GM21367 (cell line): ENCODE results near the gene MLC1.

ENCODE experiments used
- ATAC-seq: cut with Tn5 transposase; IDR thresholded peaks from one replicate; pipeline ENCODE4 v1.9.1; 2021; ENCODE audit not compliant: unreplicated experiment

MLC1 gene

DNA sequence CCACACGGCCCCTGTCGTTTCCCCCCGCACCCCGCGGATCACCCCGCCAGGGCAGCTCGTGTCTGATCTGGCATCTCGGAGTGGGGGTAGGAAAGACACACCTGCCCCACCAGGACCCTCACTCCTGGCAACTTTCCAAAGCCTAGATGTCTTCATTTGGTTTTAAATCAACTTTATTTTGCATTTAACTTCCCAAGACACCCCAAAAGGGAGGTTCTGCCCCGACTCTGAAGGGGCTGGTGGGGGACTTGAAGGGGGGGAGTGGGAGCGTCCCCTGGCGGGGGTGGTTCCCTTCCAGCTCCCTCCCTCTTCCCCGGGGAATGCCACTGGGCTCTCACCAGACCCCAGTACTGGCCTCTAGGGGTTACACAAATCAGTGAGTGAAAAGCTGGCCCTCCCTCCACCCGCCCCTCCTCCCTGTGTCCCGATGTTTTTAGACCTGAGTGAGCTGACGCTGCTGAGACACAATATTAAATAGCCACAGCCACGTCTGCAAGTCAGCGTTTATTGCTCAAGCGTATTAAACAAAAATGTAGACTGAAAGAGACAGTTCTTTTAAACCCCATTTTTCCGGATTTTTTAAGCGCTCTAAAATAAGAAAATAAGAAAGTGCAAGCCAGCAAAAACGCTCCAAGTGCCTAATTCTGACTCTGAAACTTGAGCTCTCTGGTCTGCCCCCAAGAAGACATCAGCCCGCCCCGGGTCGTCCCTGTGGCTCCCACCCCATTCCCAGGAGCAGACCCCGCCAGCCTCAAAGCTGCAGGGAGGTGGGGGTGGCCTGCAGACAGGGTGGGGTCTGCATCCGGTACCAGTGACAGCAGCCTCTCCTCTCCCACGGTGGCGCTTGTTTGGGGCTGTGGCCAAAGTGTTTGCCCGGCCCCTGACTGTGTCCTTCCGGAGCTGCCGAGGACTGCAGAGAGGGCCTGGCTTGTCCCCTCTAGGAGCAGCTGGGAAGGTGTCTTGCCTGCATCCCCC, 26.0 kb downstream of the MLC1 start:
- no peak for ATAC-seq

DNA sequence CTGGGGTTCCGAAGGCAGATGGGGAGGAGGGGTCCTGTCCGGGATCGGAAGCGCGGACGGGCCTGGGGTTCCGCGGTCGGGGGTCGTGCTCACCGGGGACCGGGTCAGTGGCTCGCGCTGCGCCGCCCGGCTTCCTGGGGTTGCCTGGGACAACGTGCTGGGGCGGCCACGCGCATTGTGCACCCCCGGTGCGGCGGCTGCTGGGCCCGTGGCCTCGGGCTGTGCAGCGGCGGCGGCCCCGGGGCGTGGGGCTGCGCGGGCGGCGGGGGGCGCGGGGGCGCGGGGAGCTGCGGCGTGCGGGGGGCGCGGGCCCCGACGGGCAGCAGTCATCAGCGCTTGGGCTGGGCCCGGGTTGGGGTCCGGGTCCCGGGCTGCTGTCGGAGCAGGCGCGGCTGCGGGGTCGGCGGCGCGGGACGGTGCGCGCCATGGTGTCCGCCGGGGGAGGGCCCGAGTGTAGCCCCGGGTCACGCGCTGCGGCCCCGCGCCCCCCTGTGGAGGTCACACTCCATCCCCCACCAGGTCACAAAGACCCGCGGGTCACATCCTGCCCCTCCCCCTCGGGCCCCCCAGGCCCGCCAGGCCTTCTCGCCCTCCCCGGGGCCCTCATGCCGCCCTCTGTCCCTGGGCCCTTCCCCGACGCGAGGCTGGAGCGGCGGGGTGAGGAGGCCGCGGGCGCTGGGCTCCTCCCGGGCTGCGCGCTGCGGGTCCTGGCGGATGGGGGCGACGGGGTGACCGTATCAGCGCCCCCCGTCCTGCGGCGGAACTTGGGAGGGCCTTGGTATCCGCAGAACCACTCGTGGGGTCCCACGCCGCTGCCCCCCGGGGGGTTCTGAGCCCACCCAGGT, 26.9 kb downstream of the MLC1 start, which contains the start of gene TTLL8:
TSS of gene TTLL8 (minus strand) at position 238 of the 845 bp plus-strand sequence.
- no peak for ATAC-seq

DNA sequence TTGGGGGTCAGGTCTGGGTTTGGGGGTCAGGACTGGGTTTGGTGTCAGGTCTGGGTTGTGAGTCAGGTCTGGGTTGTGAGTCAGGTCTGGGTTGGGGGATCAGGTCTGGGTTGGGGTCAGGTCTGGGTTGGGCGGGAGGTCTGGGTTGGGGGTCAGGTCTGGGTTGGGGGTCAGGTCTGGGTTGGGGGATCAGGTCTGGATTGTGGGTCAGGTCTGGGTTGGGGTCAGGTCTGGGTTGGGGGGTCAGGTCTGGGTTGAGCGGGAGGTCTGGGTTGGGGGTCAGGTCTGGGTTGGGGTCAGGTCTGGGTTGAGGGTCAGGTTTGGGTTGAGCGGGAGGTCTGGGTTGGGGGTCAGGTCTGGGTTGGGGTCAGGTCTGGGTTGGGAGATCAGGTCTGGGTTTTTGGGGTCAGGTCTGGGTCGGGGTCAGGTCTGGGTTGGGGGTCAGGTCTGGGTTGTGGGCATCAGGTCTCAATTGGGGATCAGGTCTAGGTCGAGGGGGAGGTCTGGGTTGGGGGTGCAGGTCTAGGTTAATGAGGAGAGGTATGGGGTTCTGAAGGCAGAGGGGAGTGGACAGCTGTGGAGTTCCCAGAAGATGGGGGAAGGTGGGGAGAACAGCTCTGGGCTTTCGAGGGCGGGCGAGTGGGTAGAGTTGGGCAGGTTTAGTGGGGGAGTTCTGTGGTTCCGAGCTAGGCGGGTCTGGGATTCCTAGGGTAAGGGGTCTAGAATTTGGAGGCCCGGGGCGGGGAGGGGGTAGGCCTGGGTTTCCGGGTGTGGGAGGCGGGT, 27.8 kb downstream of the MLC1 start:
- ATAC-seq: no peak

DNA sequence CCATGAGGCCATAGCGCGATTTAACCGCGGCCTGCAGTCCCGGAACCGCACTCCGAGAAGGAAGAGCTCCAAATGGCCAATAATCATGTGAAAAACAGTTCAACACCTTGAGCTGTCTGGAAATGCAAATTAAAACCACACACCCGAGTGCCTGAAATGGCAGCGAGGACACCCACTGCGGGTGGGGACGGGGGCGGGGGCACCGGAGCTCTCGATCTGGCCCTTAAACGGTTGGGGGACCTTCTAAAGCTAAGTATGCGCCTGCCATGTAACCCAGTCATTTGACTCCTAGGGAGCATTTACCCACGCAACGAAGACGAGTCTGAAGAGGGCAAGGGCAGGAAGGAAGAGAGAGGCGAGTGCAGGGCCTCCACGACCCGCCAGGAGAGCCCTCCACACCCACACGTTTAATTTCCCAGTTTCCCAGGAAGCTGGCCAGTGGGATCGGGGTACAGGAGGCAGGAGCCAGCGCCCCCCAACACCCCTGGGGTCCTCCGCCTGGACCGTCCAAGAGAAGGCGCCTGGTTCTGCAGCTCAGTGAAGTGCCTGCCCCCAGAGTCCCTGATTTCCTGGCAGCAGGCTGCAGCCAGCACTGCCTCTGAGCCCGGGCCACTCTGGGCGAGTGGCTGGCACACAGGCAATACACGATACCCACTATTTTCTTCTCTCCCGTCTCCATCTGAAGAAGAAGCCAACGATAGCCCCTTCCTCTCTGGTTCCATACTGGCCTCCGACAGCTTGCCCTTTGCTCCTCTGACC, 28.8 kb downstream of the MLC1 start:
- no peak for ATAC-seq

DNA sequence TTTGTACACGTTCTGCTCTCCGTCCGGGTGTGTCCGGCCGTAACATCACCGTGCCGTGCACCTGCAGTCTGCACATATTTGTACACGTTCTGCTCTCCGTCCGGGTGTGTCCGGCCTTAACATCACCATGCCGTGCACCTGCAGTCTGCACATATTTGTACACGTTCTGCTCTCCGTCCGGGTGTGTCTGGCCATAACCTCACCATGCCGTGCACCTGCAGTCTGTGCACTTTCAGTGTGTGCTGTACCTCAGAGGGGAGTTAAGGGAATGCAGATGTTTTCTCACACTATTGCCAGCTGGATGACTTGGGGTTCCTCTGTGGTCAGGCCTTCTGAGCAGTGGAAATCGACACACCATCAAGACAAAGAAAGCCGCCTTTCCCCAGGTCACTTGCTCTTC, 31.4 kb downstream of the MLC1 start:
- ATAC-seq: no peak

DNA sequence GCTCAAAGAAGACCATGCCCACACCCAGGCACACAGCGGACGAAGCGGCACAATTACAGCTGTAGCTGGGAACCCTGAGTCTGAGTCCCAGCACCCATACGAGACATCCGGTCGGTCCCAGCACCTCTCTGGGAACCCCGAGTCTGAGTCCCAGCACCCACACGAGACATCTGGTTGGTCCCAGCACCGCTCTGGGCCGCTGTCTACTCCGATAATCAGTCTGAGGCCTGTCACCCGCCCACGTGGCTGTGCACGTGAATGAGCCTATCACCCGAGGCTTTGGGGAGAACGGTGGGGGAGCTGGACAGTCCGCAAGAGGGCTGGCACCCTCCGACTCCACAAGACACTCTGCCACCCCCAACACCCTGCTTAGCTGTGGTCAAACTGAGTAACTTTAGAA, 33.3 kb downstream of the MLC1 start:
- no peak for ATAC-seq

DNA sequence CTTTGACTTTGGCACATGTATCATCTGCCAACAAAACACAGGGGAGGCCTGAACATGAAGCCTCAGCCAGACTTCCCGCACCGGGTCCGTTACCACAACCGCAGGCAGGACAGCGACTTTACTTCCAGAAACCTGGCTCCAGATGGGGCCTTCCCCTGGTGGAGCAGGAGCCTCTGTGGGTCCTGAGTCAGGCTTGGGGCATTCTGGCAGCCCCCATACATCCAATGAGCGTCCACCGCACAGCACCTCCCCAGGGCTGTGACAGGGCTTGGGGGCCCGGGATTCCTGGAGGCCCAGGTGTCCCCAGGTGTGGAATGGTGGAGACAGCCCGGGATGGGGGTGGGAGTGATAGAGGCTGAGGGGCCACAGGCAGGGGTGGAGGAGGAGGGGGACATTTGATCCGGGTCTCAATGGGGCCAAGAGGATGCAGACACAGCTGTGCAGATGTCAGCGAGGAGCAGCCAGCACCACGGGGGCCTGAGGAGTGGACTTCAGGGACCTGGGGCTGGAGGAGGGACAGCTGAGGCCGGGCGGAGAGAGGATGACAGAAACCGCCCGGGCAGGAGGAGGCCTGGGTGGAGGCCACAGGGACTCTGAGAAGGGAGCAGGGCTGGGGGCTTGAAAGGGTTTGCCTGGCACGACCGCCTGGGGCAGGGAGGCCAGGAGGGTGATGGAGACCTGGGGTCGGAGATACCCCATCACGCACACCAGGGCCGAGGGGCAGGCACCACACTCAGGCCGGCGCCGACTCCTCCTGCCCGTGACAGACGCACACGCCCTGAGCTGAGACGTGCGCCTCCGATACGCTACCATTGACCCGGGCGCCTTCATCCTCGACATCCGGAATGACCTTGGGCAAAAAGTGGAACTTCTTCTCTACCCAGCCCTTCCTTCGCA, 35.7 kb downstream of the MLC1 start:
- ATAC-seq: no peak

DNA sequence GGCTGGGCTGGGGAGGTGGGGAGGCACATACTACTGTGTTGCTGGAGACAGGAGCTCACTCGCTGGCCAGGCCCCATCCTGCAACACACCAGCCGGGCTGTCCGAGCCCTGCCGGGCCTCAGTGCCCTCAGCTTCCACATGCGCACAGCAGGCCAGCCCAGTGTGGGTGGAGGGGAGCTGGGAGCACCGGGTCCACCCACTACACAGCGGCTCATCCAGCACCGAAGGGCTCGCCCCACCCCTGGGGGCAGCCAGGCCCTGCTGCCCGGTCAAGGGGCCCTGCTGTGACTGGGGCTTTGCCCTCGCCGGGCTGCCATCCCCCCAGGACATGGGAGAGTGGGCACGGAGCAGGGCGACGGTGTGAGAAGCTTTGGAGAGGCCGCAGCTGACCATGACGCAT, 36.4 kb downstream of the MLC1 start:
- ATAC-seq: no peak

DNA sequence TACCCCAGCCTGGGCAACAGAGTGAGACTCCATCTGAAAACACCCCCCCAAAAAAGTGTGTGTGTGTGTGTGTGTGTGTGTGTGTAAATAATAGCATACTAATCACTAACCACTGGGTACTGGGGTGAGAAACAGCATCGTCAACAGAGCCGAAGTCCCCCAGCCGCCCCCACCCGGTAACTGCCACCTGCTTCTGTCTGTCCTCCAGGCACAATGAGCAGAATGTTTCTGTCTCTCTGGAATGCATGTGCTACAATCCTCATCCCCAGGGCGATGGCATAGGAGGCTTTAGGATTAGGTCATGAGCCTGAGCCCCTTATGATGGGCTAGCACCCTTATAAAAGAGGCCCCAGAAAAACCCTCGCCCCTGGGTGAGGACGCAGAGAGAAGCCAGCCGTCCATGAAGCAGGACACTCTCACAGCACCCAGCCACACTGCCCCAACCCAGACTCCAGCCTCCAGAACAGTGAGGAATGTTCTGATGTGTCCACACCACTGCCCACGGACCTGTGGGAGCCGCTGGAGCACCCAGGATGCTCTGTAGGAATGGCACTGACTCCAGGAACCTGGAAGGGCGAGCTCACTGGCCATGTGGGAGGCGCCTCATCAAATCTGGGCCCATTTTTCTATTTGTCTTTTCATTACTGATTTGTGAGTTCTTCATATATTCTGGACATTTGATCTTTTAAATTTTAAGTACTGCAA, 37.0 kb downstream of the MLC1 start:
- ATAC-seq: no peak

DNA sequence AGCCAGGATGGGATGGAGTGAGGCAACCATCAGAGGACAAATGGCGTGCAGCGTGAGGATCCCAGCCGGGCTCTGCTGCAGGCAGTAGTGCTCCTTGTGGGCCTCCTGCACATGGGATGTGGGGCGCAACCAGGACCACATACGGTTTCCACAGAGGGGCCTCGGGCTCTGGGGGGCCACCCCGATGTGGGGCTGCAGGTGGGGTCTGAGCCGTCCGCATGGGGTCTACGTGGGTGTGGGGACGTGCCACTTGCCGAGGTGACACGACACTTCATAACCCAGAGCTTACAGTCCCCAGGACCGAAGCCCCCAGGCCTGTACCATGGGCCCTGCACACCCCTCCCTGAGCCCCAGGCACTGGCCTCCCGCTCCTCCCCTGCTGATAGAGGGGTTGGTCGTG, 37.9 kb downstream of the MLC1 start:
- no peak for ATAC-seq

DNA sequence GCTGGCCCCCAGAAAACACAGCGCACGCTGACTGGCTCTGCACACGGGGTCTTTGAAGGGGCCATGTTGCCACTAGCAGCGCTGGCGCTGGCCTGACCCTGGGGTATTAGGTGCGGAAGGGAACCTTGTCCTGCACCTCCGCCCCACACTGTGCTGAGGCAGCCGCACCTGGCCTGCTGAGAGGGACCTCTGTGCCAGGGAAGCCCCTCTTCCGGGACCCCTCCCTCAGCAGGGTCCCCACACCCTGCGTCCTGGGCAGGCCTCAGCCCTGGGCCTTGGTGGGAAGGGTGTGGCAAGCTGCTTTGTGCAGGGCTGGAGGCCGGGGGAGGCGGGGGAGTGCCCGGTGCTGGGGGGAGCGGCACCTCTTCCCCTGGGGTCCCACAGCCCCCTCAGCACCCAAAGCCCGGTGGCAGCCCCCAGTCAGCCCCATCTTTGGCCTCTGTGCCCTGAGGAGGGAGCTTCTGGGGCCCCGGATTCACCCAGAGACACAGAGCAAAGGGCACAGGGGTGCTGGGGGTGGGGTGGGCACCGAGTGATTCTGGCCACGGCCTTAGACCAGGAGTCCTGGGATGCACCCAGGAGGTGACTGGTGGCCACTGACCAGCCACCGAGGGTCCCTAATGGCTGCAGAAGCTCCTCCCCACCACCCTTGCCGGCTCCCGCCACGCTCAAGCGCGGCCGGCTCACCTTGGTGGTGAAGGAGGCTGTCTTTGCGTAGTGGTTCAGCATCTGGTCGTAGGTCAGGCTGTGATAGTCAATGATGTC, 38.6 kb downstream of the MLC1 start:
- no peak for ATAC-seq

DNA sequence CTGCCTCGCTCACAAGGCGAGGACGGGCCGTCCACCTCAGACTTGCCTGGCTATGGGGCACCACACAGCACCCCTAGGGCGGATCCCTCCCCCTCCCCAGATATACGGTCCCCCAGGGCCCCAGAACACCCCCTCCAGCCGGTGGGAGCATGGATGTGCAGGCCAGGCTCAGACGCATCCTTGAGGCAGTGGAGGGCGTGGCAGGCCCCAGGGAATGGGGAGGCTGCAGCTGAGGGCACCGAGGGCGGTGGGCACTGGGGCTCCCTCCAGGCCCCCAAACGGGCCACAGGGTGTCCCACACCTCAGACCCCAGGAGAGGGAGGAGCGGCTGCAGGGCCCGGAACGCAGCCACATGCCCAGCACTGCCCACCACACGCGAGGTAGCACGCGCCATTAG, 39.2 kb downstream of the MLC1 start:
- no peak for ATAC-seq

DNA sequence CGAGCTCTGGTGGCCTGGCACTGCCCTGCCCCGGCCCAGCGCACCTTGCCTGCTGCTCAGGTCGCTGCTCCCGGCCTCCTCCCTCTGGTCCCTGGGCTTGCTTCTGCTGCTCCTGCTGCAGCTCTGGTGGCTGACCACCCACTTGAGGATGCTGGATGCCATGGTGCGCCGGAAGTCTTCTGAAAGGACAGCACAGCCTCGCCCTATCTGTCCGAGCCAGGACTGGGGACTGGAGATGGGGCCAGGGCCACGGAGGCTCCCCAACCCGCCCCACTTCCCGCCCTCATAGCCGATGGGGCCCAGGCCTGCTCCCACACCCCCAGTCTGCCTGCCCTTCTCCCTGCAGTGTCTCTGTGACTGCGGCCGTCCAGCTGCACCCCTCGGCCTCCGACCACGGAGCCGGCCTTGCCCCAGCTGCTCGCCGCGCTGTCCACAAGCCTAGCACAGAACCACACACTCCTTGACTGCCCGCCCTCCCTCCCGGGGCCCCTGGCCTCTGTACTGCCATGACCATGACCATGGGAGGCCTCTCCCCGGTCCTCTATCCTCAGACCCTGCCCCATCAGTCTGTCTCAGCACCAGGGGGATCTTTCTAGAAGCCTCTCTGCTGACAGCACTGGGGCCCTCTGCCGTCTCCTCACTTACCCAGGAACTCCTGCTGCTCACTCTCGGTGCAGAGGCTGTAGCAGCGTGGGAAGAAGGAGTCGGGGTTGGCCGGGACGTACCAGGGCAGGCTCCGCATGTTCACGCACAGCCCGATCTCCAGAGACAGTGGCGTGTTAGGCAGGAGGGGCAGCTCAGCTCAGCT, 39.8 kb downstream of the MLC1 start:
- ATAC-seq: no peak

DNA sequence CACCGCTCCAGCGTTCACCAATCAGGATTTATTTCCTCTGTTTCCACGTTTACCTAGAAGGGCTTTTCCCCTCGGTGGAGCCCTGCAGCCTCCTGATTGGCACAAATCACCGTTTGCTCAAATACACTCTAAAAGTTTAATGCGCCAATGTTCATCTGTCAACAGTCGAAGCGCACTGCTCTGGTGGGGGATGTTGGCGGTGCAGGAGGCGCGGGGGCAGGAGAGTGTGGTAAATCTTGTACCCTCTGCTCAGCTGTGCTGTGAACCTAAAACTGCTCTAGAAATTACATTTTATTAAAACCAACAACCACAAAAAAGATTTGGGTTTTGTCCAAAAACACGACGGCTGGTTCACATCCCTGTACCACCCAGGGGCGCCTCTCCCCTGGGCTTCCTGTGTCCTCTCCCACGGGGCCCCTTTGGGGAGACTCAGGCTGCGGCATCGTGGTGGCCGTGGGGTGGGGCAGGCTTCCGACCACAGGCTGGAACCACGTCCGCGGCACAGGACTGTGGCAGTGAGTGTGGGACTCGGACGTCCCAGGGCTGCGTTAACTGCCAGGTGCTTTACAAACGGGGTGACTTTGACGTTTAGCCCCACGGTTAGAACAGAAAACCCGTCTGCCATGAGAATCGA, 40.6 kb downstream of the MLC1 start:
- no peak for ATAC-seq

DNA sequence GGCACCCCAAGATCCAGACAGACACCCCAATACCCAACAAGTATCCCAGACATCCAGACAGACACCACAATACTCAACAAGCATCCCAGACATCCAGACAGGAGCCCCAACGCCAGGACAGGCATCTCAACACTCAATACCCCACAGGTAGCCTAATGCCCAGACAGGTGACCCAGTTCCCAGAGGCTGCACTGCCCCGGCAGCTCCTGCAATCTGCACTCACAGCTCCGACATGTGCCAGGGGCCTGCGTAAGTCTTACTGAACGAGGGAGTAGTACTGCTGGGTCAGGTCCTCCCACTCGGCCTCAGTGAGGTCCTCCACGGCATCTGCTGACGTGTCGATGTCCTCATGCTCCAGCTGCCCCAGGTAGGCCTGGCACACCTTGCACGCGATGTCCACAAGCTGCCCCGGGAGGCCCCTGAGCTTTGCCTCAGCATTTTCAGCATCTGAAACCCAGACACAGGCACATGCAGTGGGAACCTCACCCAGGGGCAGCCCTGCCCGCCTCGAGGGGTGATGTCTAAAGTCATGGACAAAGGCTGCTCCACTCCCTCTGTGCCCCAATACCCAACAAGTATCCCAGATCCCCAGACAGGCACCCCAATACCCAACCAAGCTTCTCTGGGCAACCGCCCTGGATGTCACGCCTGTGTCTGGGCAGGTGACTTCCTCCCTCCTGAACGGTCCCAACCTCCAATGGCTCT, 43.7 kb downstream of the MLC1 start:
- ATAC-seq: no peak

DNA sequence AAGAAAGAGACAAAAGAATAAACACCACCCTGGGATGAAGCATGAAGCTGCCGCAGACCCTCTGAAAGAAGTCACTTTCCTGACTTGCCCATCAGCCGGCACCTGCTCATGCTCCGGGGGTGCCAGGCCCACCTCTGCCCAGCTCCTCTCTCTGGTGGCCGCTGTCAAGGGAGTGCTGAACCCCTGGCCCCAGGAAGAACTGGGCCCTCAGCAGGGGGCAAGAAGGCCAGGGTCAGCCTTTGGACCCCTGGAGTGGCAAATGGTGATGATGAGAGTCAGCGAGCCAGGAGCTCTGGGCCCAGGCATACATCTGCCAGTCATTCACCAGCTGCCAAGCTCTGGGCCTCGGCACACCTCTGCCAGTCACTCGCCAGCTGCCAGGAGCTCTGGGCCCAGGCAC, 44.5 kb downstream of the MLC1 start:
- ATAC-seq: no peak
